Left renal pelvis (tissue), 4 donors: ENCODE results near the gene ITGA11. TPM values are rescaled to one million over a fixed set of nuclear protein-coding genes. Genes with fewer than 3 reads are reported as not detected.
"Not testable (repeated sequence)": the region's sequence is repeated elsewhere in the genome, so short reads cannot be mapped to it uniquely, and the experiment has no call there.

Experiments
- DNase-seq, 4 donors: peaks; one replicate each; pipeline ENCODE4 v3.0.0-alpha.2; 2013; ENCODE audit warnings: low read depth in 4 of 4, low spot score in 3 of 4
- polyA plus RNA-seq, 4 donors: library from polyadenylated mRNA; unstranded; fragments of 120-200 nt; gene quantifications; one replicate each; pipeline ENCODE4 v1.2.1, GENCODE V29; 2013; ENCODE audit not compliant: insufficient read length in 4 of 4

ITGA11 gene
- polyA plus RNA-seq, 4 donors, result 3.4 to 23.2 (median 4.4) TPM

- DNase-seq, result no peak
These were observed 5.8 kb downstream of the ITGA11 start for GRCh38 chr15:68426116-68426515.

- DNase-seq, result no peak
These were observed 6.4 kb downstream of the ITGA11 start for GRCh38 chr15:68425428-68426060.

- no peak for DNase-seq
These were observed 7.1 kb downstream of the ITGA11 start for GRCh38 chr15:68424754-68425390.

- DNase-seq, result no peak
These were observed 8.3 kb downstream of the ITGA11 start for GRCh38 chr15:68423359-68424296.

- DNase-seq, result not testable (repeated sequence)
These were observed 9.4 kb downstream of the ITGA11 start for GRCh38 chr15:68422403-68423145.

GRCh38 chr15:68421798-68422402 lies 10.1 kb downstream of the ITGA11 start:
- DNase-seq, result no peak

- DNase-seq, result no peak
These were observed 10.8 kb downstream of the ITGA11 start for GRCh38 chr15:68421115-68421551.

- DNase-seq, result no peak
These were observed 11.7 kb downstream of the ITGA11 start for GRCh38 chr15:68420186-68420684.

GRCh38 chr15:68419301-68420175 lies 12.4 kb downstream of the ITGA11 start:
- no peak for DNase-seq

- peak in 1 of 4 donors; percentile 41 for DNase-seq
These were observed 13.3 kb downstream of the ITGA11 start for GRCh38 chr15:68418611-68419161.

GRCh38 chr15:68417897-68418296 lies 14.1 kb downstream of the ITGA11 start:
- DNase-seq, result no peak

GRCh38 chr15:68417051-68417450 lies 14.9 kb downstream of the ITGA11 start:
- no peak for DNase-seq

- DNase-seq, result no peak
These were observed 15.8 kb downstream of the ITGA11 start for GRCh38 chr15:68416158-68416535.

- DNase-seq, result no peak
These were observed 16.3 kb downstream of the ITGA11 start for GRCh38 chr15:68415501-68416157.

GRCh38 chr15:68415061-68415460 lies 16.9 kb downstream of the ITGA11 start:
- DNase-seq, result no peak

GRCh38 chr15:68414591-68414990 lies 17.4 kb downstream of the ITGA11 start:
- DNase-seq, result no peak

GRCh38 chr15:68414206-68414555 lies 17.8 kb downstream of the ITGA11 start:
- no peak for DNase-seq
